H1 (cell line): ENCODE results near the gene PPM1N. TPM values are rescaled to one million over a fixed set of nuclear protein-coding genes. Genes with fewer than 3 reads are reported as not detected.

Experiments
- KDM4A ChIP-seq: IDR thresholded peaks from one replicate; pipeline ENCODE4 v1.7.1; 2012; ENCODE audit warnings: low read depth, mild to moderate bottlenecking, moderate library complexity, low read length, inconsistent platforms; ENCODE audit not compliant: severe bottlenecking
- RAD21 ChIP-seq, 2 experiments: IDR thresholded peaks in 1 of 2; conservative IDR thresholded peaks in 1 of 2; 2 replicates each; pipeline ENCODE4 v1.6.1; 2011; ENCODE audit warnings: low read depth in 2 of 2, low read length in 2 of 2, improper control_type of control experiment in 1 of 2, inconsistent platforms in 1 of 2, mild to moderate bottlenecking in 1 of 2, moderate library complexity in 1 of 2
- SAP30 ChIP-seq: fragments of 300-600 bp; sonication (generic); IDR thresholded peaks from 2 replicates; pipeline ENCODE4 v1.7.1; 2012; ENCODE audit warnings: low read length, moderate library complexity, mild to moderate bottlenecking, inconsistent platforms; ENCODE audit not compliant: insufficient read depth, insufficient replicate concordance
- SP2 ChIP-seq: IDR thresholded peaks from 2 replicates; pipeline ENCODE4 v1.6.1; 2012; ENCODE audit warnings: mild to moderate bottlenecking, low read length, inconsistent platforms
- SP4 ChIP-seq: IDR thresholded peaks from 2 replicates; pipeline ENCODE4 v1.6.1; 2012; ENCODE audit warnings: low read length, inconsistent platforms
- polyA plus RNA-seq, 7 experiments: library from polyadenylated mRNA; depleted of rRNA in 3 of 7; stranded (reverse) in 5 of 7; unstranded in 2 of 7; fragments of >200 nt in 5 of 7; fragments of 200-250 nt in 2 of 7; gene quantifications; 1 replicate in 5 of 7; 2 replicates in 1 of 7; 4 replicates in 1 of 7; pipeline versions ENCODE4 v1.2.1 to v1.2.3, GENCODE V29; 2011 to 2013; ENCODE audit warnings: missing spikeins in 2 of 7, mixed read lengths in 2 of 7
- total RNA-seq: library from RNA; stranded (reverse); fragmentation: NEBNext Ultra II Directional; extraction: Animal tissue kit (Norgen Biotek cat#: 25700); gene quantifications from 2 replicates; pipeline ENCODE4 v1.2.1, GENCODE V29; 2021

Gene PPM1N
- total and polyA plus RNA-seq, 2 of the 8 experiments (the other 6 are each of a cell fraction or from before 2014, with no cell fraction given): 12.2 to 14.4 TPM

GRCh38 chr19:45498411-45499195 is at the start of gene PPM1N (continued):
- no peak for TF ChIP-seq SAP30
- no peak for TF ChIP-seq SP2
- peak; percentile 83 for TF ChIP-seq KDM4A
- TF ChIP-seq SP4: no peak
- peak in 1 of 2 experiments; percentile 14; a peak in 1 of 4 replicates for TF ChIP-seq RAD21 (IDR thresholded peaks at IDR 0.05 in 1 of 2, conservative IDR thresholded peaks at IDR 0.05 in 1 of 2; ENCODE audit: low read depth in 2 of 2, low read length in 2 of 2)
